T-cell (primary cell): ENCODE measurements around the gene SELENOO. TPM values are rescaled to one million over a fixed set of nuclear protein-coding genes. Genes with fewer than 3 reads are reported as not detected.

Experiments used
- ATAC-seq, 4 experiments: fragments of 200-7000 bp in 3 of 4; fragments of 150-1000 bp in 1 of 4; cut with Tn5 transposase; replicated peaks in 1 of 4; 1 replicate in 3 of 4; 2 replicates in 1 of 4; pipeline ENCODE4 v1.10.0; 2021; ENCODE audit warnings: moderate library complexity in 3 of 4, mild to moderate bottlenecking in 2 of 4, moderate number of reproducible peaks in 1 of 4
- CTCF ChIA-PET, 2 donors: fragments of 300-600 bp; sonication (Branson Sonifier 250); formaldehyde crosslinking; loops; one replicate each; lab custom pipeline; 2022; ENCODE audit warnings: antibody characterized with exemption in 2 of 2; lab: Charles Lee
- POLR2A ChIA-PET, 2 donors: fragments of 300-600 bp; sonication (Branson Sonifier 250); formaldehyde crosslinking; loops; one replicate each; lab custom pipeline; 2022; ENCODE audit warnings: antibody characterized with exemption in 2 of 2; lab: Charles Lee
- DNase-seq, 35 experiments: peaks; one replicate each; pipeline versions ENCODE4 v3.0.0 to v3.0.0-alpha.2; 2013 to 2023
- H3K27ac ChIP-seq: one replicate; pipeline ENCODE4 v1.5.1; 2013; ENCODE audit warnings: low read length
- H3K27me3 ChIP-seq, 2 experiments: replicated peaks in 1 of 2; 1 replicate in 1 of 2; 2 replicates in 1 of 2; pipeline versions ENCODE4 v1.6.1 to v1.7.0; 2013; ENCODE audit warnings: low read length in 1 of 2, mixed read lengths in 1 of 2; ENCODE audit not compliant: control insufficient read depth in 2 of 2, insufficient read depth in 2 of 2; ENCODE audit errors: extremely low read depth in 1 of 2
- H3K36me3 ChIP-seq, 2 donors: 1 replicate in 1 of 2; 2 replicates in 1 of 2; pipeline versions ENCODE4 v1.6.1 to v1.7.0; 2013; ENCODE audit warnings: low read length in 1 of 2; ENCODE audit not compliant: control insufficient read depth in 2 of 2, insufficient read depth in 1 of 2; ENCODE audit errors: extremely low read depth in 1 of 2
- H3K4me1 ChIP-seq, 2 experiments: 1 replicate in 1 of 2; 2 replicates in 1 of 2; pipeline versions ENCODE4 v1.6.1 to v1.7.0; 2013; ENCODE audit warnings: low read length in 2 of 2, mixed read lengths in 1 of 2; ENCODE audit not compliant: insufficient read depth in 2 of 2, control insufficient read depth in 1 of 2; ENCODE audit errors: extremely low read depth in 1 of 2
- H3K4me3 ChIP-seq, 2 donors: 1 replicate in 1 of 2; 2 replicates in 1 of 2; pipeline versions ENCODE4 v1.5.1 to v1.7.0; 2013; ENCODE audit warnings: mild to moderate bottlenecking in 2 of 2, low read length in 1 of 2, moderate library complexity in 1 of 2; ENCODE audit not compliant: control insufficient read depth in 1 of 2; ENCODE audit errors: extremely low read depth in 1 of 2
- H3K9me3 ChIP-seq: 2 replicates; pipeline ENCODE4 v1.7.0; 2013
- H3K27ac Mint-ChIP-seq, 2 donors: one replicate each; pipeline ENCODE4 v1.8.0; 2020 to 2021; ENCODE audit warnings: mild to moderate bottlenecking in 2 of 2, mixed read lengths in 2 of 2
- H3K27me3 Mint-ChIP-seq, 2 donors: one replicate each; pipeline ENCODE4 v1.8.0; 2021 to 2022; ENCODE audit warnings: mixed read lengths in 2 of 2
- H3K36me3 Mint-ChIP-seq: one replicate; pipeline ENCODE4 v1.8.0; 2021; ENCODE audit warnings: mixed read lengths
- H3K4me1 Mint-ChIP-seq, 3 donors: one replicate each; pipeline ENCODE4 v1.8.0; 2020 to 2022; ENCODE audit warnings: mixed read lengths in 3 of 3, mild to moderate bottlenecking in 1 of 3
- H3K4me3 Mint-ChIP-seq, 3 donors: one replicate each; pipeline ENCODE4 v1.8.0; 2020 to 2022; ENCODE audit warnings: mild to moderate bottlenecking in 3 of 3, mixed read lengths in 3 of 3, moderate library complexity in 3 of 3
- H3K9me3 Mint-ChIP-seq, 3 donors: one replicate each; pipeline ENCODE4 v1.8.0; 2020 to 2022; ENCODE audit warnings: mixed read lengths in 3 of 3
- WGBS: methylation state at CpG from one replicate; pipeline ENCODE4 v1.1.5; 2013; ENCODE audit warnings: missing lambda C conversion rate; ENCODE audit not compliant: insufficient coverage; 5-methylcytosine and 5-hydroxymethylcytosine counted together
- total RNA-seq, 35 experiments: library from RNA in 6 of 35; stranded (reverse) in 6 of 35; fragments of 120-200 nt in 1 of 35; gene quantifications; one replicate each; pipeline versions ENCODE4 v1.2.1 to v1.2.4 and lab custom pipeline; 2013 to 2026

Gene SELENOO
- total RNA-seq, 5 donors from 2014 or later (not counting 1 experiment from before 2014, with no cell fraction given): 28.9 to 51.0 (median 46.1) TPM

GRCh38 chr22:50193621-50194020, 7.2 kb upstream of the SELENOO start:
- peaks cover 13 to 40% of the 10 kb centered on the region in 2 donors for H3K36me3 ChIP-seq
- 89% methylated on average over 4 of the region's 8 CpGs for WGBS
- ChIA-PET POLR2A (no interaction called here), CTCF (no interaction called here)
- H3K9me3 Mint-ChIP-seq: no peaks in the 10 kb centered on the region
- no peak for DNase-seq
- no peaks in the 10 kb centered on the region for H3K27me3 Mint-ChIP-seq
- no peak overlapping the region for H3K27ac Mint-ChIP-seq
- H3K36me3 Mint-ChIP-seq: no peaks in the 10 kb centered on the region
- peaks cover 30 to 39% (median 35%) of the 10 kb centered on the region in 3 donors for H3K4me1 Mint-ChIP-seq
- H3K9me3 ChIP-seq: no peaks in the 10 kb centered on the region
- no peak overlapping the region for H3K4me3 Mint-ChIP-seq
- no peaks in the 10 kb centered on the region for H3K27me3 ChIP-seq
- peaks cover 28 to 65% of the 10 kb centered on the region in 2 experiments for H3K4me1 ChIP-seq
- H3K27ac ChIP-seq: no peak overlapping the region
- no peak for ATAC-seq
- H3K4me3 ChIP-seq: no peak overlapping the region

DNA sequence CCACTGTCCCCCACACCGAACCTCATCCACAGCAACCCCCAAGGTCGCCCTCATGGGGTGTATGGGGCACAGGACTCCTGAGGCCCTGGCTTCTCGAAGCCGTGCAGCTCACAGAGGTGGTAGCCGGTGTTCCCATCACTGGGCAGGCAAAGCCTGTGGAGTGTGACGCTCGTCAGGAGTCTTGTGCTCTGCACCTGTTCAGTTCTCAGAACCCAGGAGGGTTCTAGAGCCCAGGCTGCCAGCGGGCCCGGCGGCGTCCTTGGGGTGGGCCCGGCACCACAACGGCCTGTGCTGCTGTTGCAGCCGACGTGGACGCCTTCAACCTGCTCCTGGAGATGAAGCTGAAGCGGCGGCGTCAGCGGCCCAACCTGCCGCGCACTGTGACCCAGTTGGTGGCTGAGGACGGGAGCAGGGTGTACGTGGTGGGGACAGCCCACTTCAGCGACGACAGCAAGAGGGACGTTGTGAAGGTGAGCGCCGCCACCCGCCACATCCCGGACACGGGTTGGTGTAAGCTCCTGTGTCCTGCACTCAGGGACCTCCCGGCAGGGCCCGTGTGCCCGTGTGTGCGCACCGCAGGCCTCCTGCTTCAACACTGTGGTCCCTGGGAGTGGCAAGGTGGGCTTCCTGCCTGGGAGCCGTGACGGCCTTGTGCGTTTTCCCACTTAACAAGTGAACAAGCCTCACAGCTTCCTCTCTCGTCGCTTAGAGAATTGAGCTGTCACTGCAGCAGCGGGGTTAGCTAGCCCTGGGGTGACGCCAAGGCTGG, 6.6 kb upstream of the SELENOO start:
- CTCF ChIA-PET: no interaction called here

GRCh38 chr22:50196256-50196655, 4.6 kb upstream of the SELENOO start:
- POLR2A ChIA-PET: no interaction called here
- 88% methylated on average over 12 of the region's 18 CpGs for WGBS
- H3K9me3 ChIP-seq: no peaks in the 10 kb centered on the region
- no peaks in the 10 kb centered on the region for H3K36me3 Mint-ChIP-seq
- H3K4me1 ChIP-seq: peaks cover 13 to 52% of the 10 kb centered on the region in 2 experiments
- DNase-seq (no peak), ATAC-seq (no peak)
- H3K4me1 Mint-ChIP-seq: peaks cover 20 to 31% (median 25%) of the 10 kb centered on the region in 3 donors
- H3K27me3 ChIP-seq: no peaks in the 10 kb centered on the region
- CTCF ChIA-PET: no interaction called here
- H3K4me3 Mint-ChIP-seq: no peak overlapping the region
- no peak overlapping the region for H3K4me3 ChIP-seq
- H3K27me3 Mint-ChIP-seq: no peaks in the 10 kb centered on the region
- H3K27ac Mint-ChIP-seq: no peak overlapping the region
- H3K27ac ChIP-seq: no peak overlapping the region
- H3K36me3 ChIP-seq: peaks cover 13 to 39% of the 10 kb centered on the region in 2 donors
- H3K9me3 Mint-ChIP-seq: no peaks in the 10 kb centered on the region

More for the DNA sequence above, 6.6 kb upstream of the SELENOO start:
- ATAC-seq (no peak), DNase-seq (no peak)
- H3K27me3 Mint-ChIP-seq: no peaks in the 10 kb centered on the region
- H3K4me1 ChIP-seq: peaks cover 22 to 61% of the 10 kb centered on the region in 2 experiments
- POLR2A ChIA-PET: no interaction called here
- no peak overlapping the region for H3K27ac Mint-ChIP-seq
- H3K9me3 Mint-ChIP-seq: no peaks in the 10 kb centered on the region
- WGBS: 95% methylated on average over 43 of the region's 44 CpGs
- H3K27ac ChIP-seq: no peak overlapping the region
- H3K36me3 Mint-ChIP-seq: no peaks in the 10 kb centered on the region
- H3K4me1 Mint-ChIP-seq: peaks cover 27 to 35% (median 29%) of the 10 kb centered on the region in 3 donors
- H3K4me3 Mint-ChIP-seq: no peak overlapping the region
- no peaks in the 10 kb centered on the region for H3K9me3 ChIP-seq
- H3K27me3 ChIP-seq: no peaks in the 10 kb centered on the region
- peaks cover 13 to 39% of the 10 kb centered on the region in 2 donors for H3K36me3 ChIP-seq
- no peak overlapping the region for H3K4me3 ChIP-seq

GRCh38 chr22:50197000-50197800, 3.6 kb upstream of the SELENOO start:
- H3K27me3 ChIP-seq: no peaks in the 10 kb centered on the region
- Mint-ChIP-seq H3K9me3 (no peaks in the 10 kb centered on the region), H3K36me3 (no peaks in the 10 kb centered on the region), H3K4me1 (peaks cover 15 to 26% (median 20%) of the 10 kb centered on the region in 3 donors), H3K27me3 (no peaks in the 10 kb centered on the region), H3K27ac (no peak overlapping the region), H3K4me3 (no peak overlapping the region)
- ATAC-seq: no peak
- DNase-seq: no peak
- H3K9me3 ChIP-seq: no peaks in the 10 kb centered on the region
- POLR2A ChIA-PET: no interaction called here
- WGBS: 98% methylated on average over 18 of the region's 23 CpGs
- H3K27ac ChIP-seq: no peak overlapping the region
- CTCF ChIA-PET: interaction anchor here in 1 of 2 donors (0.6 kb wide), 1 partner anchor 47 kb away, joined by 3 read pairs; no protein-coding TSS in a partner anchor
- no peak overlapping the region for H3K4me3 ChIP-seq
- H3K4me1 ChIP-seq: peaks cover 11 to 49% of the 10 kb centered on the region in 2 experiments
- peaks cover 13 to 39% of the 10 kb centered on the region in 2 donors for H3K36me3 ChIP-seq

- Mint-ChIP-seq H3K27ac (no peak overlapping the region), H3K4me3 (peak overlapping the region in 1 of 3 donors; percentile 39), H3K27me3 (no peaks in the 10 kb centered on the region), H3K4me1 (peaks cover 17 to 22% (median 19%) of the 10 kb centered on the region in 3 donors), H3K36me3 (no peaks in the 10 kb centered on the region), H3K9me3 (no peaks in the 10 kb centered on the region)
- H3K9me3 ChIP-seq: no peaks in the 10 kb centered on the region
- ATAC-seq (no peak), DNase-seq (no peak)
- H3K27ac ChIP-seq: no peak overlapping the region
- WGBS: 93% methylated on average over 56 of the region's 61 CpGs
- ChIA-PET CTCF (interaction anchor here in 1 of 2 donors (0.5 kb wide), 1 partner anchor 55 kb away, joined by 3 read pairs; no protein-coding TSS in a partner anchor), POLR2A (interaction anchor here in 1 of 2 donors (0.6 kb wide), 1 partner anchor 273 kb away, joined by 5 read pairs; no protein-coding TSS in a partner anchor)
- no peak overlapping the region for H3K4me3 ChIP-seq
- no peaks in the 10 kb centered on the region for H3K27me3 ChIP-seq
- H3K36me3 ChIP-seq: peaks cover 10 to 39% of the 10 kb centered on the region in 2 donors
- peaks cover 5 to 44% of the 10 kb centered on the region in 2 experiments for H3K4me1 ChIP-seq
Measured at GRCh38 chr22:50197856-50198623, 2.8 kb upstream of the SELENOO start.
